ENCODE data around the gene APOL6. TPM values are rescaled to one million over a fixed set of nuclear protein-coding genes. Genes with fewer than 3 reads are reported as not detected.

Gene APOL6
- total and polyA plus RNA-seq, 9 of the 15 experiments (the other 6 are each of a cell fraction or from before 2014, with no cell fraction given), result 0.29 to 1.2 (median 0.70) TPM

DNA sequence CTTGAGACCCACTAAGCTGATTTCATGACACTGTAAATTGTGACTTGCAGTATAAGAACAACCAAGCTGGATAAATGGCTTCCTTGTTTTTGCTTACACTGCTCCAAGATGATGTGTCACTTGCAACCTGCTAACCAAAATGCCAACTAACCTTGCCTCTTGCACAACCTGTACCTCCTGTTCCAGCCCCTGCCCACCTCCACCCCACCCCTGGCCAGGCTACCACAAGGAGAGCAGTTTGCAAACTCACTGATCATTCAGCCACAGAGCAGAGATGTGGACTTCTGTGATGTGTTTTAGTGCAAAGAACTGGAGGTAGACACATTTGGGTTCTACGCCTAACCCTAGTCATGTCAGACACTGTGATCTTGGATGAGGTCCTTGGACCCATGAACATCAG lies 4.3 kb upstream of the APOL6 start (continued):
- no peak for TF ChIP-seq ZNF224 (CRISPR knock-in tag; IDR thresholded peaks at IDR 0.05)

GRCh38 chr22:35645646-35646045 lies 2.6 kb upstream of the APOL6 start:
- Histone ChIP-seq H3K9me3 (replicated peaks; ENCODE audit: control insufficient read depth, insufficient read depth, low read depth, low read length) (no peaks in the 10 kb centered on the region), H3K4me3 (no peak overlapping the region), H3K9me1 (ENCODE audit: control insufficient read depth, insufficient read depth, low read length) (no peaks in the 10 kb centered on the region), H2AFZ (ENCODE audit: low read depth, low read length) (no peak overlapping the region), H3K9ac (ENCODE audit: insufficient read depth in 1 of 2, low read depth in 2 of 2, low read length in 2 of 2) (no peak overlapping the region), H3K27me3 (ENCODE audit: control insufficient read depth in 2 of 2, insufficient read depth in 2 of 2, low read length in 2 of 2) (0 out of 5 replicates have a peak, but pooled peaks cover 0 to 9% of the 10 kb centered on the region in 2 experiments), H3K27ac (ENCODE audit: extremely low read depth, low read depth, low read length) (no peak overlapping the region), H3K4me1 (replicated peaks in 1 of 2; ENCODE audit: control insufficient read depth in 2 of 2, insufficient read depth in 2 of 2, low read length in 2 of 2) (peaks cover 0 to 2% of the 10 kb centered on the region in 2 experiments; a peak in 3 of 5 replicates), H4K20me1 (replicated peaks; ENCODE audit: control insufficient read depth, insufficient read depth, low read length) (no peaks in the 10 kb centered on the region), H3K4me2 (ENCODE audit: insufficient read depth, low read length) (no peak overlapping the region), H3K36me3 (ENCODE audit: control insufficient read depth, insufficient read depth, low read length) (no peaks in the 10 kb centered on the region), H3K79me2 (ENCODE audit: control insufficient read depth, insufficient read depth, low read length) (no peaks in the 10 kb centered on the region)
- WGBS (ENCODE audit: insufficient coverage, low coverage, missing lambda C conversion rate), result 56% methylated on average over 3 of the region's 4 CpGs
- DNase-seq (ENCODE audit: extremely low read depth in 1 of 4, low spot score in 3 of 4), result no peak
- no TSS peak for BruUV-seq (replicated peaks)
- no peak for FAIRE-seq
- in situ Hi-C loops (cut with MboI), result no loop called here
- POLR2A ChIA-PET, result no interaction called here
- CTCF ChIA-PET (ENCODE audit: low intra/inter-chr PET ratio), result no interaction called here
- no peak for ATAC-seq
- intact Hi-C loops (cut with micrococcal nuclease), result no loop called here
- no peak for TF ChIP-seq ZFX (CRISPR knock-in tag; IDR thresholded peaks at IDR 0.05)
- TF ChIP-seq, protein P1, sequence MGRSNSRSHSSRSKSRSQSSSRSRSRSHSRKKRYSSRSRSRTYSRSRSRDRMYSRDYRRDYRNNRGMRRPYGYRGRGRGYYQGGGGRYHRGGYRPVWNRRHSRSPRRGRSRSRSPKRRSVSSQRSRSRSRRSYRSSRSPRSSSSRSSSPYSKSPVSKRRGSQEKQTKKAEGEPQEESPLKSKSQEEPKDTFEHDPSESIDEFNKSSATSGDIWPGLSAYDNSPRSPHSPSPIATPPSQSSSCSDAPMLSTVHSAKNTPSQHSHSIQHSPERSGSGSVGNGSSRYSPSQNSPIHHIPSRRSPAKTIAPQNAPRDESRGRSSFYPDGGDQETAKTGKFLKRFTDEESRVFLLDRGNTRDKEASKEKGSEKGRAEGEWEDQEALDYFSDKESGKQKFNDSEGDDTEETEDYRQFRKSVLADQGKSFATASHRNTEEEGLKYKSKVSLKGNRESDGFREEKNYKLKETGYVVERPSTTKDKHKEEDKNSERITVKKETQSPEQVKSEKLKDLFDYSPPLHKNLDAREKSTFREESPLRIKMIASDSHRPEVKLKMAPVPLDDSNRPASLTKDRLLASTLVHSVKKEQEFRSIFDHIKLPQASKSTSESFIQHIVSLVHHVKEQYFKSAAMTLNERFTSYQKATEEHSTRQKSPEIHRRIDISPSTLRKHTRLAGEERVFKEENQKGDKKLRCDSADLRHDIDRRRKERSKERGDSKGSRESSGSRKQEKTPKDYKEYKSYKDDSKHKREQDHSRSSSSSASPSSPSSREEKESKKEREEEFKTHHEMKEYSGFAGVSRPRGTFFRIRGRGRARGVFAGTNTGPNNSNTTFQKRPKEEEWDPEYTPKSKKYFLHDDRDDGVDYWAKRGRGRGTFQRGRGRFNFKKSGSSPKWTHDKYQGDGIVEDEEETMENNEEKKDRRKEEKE (IDR thresholded peaks at IDR 0.05; ENCODE audit: borderline replicate concordance in 1 of 2, control insufficient read depth in 1 of 2, low read depth in 2 of 2, low read length in 1 of 2), result no peak
- TF ChIP-seq ZNF717 (CRISPR knock-in tag; IDR thresholded peaks at IDR 0.05), result no peak
- TF ChIP-seq ARID1B (IDR thresholded peaks at IDR 0.05), result no peak
- TF ChIP-seq, protein P2, sequence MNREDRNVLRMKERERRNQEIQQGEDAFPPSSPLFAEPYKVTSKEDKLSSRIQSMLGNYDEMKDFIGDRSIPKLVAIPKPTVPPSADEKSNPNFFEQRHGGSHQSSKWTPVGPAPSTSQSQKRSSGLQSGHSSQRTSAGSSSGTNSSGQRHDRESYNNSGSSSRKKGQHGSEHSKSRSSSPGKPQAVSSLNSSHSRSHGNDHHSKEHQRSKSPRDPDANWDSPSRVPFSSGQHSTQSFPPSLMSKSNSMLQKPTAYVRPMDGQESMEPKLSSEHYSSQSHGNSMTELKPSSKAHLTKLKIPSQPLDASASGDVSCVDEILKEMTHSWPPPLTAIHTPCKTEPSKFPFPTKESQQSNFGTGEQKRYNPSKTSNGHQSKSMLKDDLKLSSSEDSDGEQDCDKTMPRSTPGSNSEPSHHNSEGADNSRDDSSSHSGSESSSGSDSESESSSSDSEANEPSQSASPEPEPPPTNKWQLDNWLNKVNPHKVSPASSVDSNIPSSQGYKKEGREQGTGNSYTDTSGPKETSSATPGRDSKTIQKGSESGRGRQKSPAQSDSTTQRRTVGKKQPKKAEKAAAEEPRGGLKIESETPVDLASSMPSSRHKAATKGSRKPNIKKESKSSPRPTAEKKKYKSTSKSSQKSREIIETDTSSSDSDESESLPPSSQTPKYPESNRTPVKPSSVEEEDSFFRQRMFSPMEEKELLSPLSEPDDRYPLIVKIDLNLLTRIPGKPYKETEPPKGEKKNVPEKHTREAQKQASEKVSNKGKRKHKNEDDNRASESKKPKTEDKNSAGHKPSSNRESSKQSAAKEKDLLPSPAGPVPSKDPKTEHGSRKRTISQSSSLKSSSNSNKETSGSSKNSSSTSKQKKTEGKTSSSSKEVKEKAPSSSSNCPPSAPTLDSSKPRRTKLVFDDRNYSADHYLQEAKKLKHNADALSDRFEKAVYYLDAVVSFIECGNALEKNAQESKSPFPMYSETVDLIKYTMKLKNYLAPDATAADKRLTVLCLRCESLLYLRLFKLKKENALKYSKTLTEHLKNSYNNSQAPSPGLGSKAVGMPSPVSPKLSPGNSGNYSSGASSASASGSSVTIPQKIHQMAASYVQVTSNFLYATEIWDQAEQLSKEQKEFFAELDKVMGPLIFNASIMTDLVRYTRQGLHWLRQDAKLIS (CRISPR knock-in tag; IDR thresholded peaks at IDR 0.05), result no peak
- TF ChIP-seq FOXJ3 (CRISPR knock-in tag; IDR thresholded peaks at IDR 0.05), result no peak
- TF ChIP-seq ZNF431 (CRISPR knock-in tag; IDR thresholded peaks at IDR 0.05), result no peak
- TF ChIP-seq MCM7 (IDR thresholded peaks at IDR 0.05), result no peak
- TF ChIP-seq, protein P3, sequence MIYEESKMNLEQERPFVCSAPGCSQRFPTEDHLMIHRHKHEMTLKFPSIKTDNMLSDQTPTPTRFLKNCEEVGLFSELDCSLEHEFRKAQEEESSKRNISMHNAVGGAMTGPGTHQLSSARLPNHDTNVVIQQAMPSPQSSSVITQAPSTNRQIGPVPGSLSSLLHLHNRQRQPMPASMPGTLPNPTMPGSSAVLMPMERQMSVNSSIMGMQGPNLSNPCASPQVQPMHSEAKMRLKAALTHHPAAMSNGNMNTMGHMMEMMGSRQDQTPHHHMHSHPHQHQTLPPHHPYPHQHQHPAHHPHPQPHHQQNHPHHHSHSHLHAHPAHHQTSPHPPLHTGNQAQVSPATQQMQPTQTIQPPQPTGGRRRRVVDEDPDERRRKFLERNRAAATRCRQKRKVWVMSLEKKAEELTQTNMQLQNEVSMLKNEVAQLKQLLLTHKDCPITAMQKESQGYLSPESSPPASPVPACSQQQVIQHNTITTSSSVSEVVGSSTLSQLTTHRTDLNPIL (CRISPR knock-in tag; IDR thresholded peaks at IDR 0.05), result no peak
- TF ChIP-seq BRF1 (IDR thresholded peaks at IDR 0.05; ENCODE audit: borderline replicate concordance, extremely low read depth, insufficient read length), result no peak
- TF ChIP-seq ZNF282 (CRISPR knock-in tag; IDR thresholded peaks at IDR 0.05), result no peak
- no peak for TF ChIP-seq CSDE1 (IDR thresholded peaks at IDR 0.05)
